CD14-positive monocyte (primary cell): Measurements from ENCODE around the gene SEMA5B. TPM values are rescaled to one million over a fixed set of nuclear protein-coding genes. Genes with fewer than 3 reads are reported as not detected.

ENCODE experiments used
- DNase-seq, 3 donors: peaks; one replicate each; pipeline ENCODE4 v3.0.0-alpha.2; 2011 to 2022
- H2AFZ ChIP-seq: 2 replicates; pipeline ENCODE4 v1.6.0; 2012; ENCODE audit warnings: mild to moderate bottlenecking, low read depth, low read length, inconsistent platforms; ENCODE audit not compliant: insufficient read depth, poor library complexity, severe bottlenecking
- H3K27ac ChIP-seq, 2 donors: 1 replicate in 1 of 2; 2 replicates in 1 of 2; pipeline ENCODE4 v1.5.1; 2012 to 2013; ENCODE audit warnings: low read length in 2 of 2, control low read depth in 1 of 2, inconsistent platforms in 1 of 2, low read depth in 1 of 2, mild to moderate bottlenecking in 1 of 2
- H3K27me3 ChIP-seq, 2 donors: one replicate each; pipeline versions ENCODE4 v1.6.0 to v1.6.1; 2011 to 2013; ENCODE audit warnings: low read length in 2 of 2; ENCODE audit not compliant: control insufficient read depth in 2 of 2, insufficient read depth in 2 of 2
- H3K36me3 ChIP-seq, 2 donors: replicated peaks in 1 of 2; 1 replicate in 1 of 2; 2 replicates in 1 of 2; pipeline versions ENCODE4 v1.5.1 to v1.6.1; 2012 to 2013; ENCODE audit warnings: low read length in 2 of 2, control low read depth in 1 of 2, inconsistent platforms in 1 of 2, mild to moderate bottlenecking in 1 of 2; ENCODE audit not compliant: insufficient read depth in 2 of 2, control insufficient read depth in 1 of 2
- H3K4me1 ChIP-seq, 2 donors: 1 replicate in 1 of 2; 2 replicates in 1 of 2; pipeline versions ENCODE4 v1.5.1 to v1.6.1; 2012 to 2013; ENCODE audit warnings: low read length in 2 of 2, control low read depth in 1 of 2, inconsistent platforms in 1 of 2, mild to moderate bottlenecking in 1 of 2, moderate library complexity in 1 of 2; ENCODE audit not compliant: insufficient read depth in 2 of 2, control insufficient read depth in 1 of 2
- H3K4me2 ChIP-seq: replicated peaks from 2 replicates; pipeline ENCODE3; 2012; ENCODE audit warnings: low read length, moderate library complexity, mild to moderate bottlenecking; ENCODE audit not compliant: poor library complexity, severe bottlenecking; ENCODE audit errors: extremely low read depth
- H3K4me3 ChIP-seq, 3 experiments: fragments of 200-600 bp in 1 of 3; sonication (generic) in 1 of 3; replicated peaks in 1 of 3; 1 replicate in 2 of 3; 2 replicates in 1 of 3; pipeline ENCODE4 v1.5.1; 2011 to 2013; ENCODE audit warnings: low read length in 3 of 3, mild to moderate bottlenecking in 3 of 3, control low read depth in 2 of 3, low read depth in 2 of 3, inconsistent platforms in 1 of 3, moderate library complexity in 1 of 3
- H3K79me2 ChIP-seq: 2 replicates; pipeline ENCODE4 v1.6.0; 2012; ENCODE audit warnings: mild to moderate bottlenecking, control low read depth, inconsistent platforms, low read length, moderate library complexity; ENCODE audit not compliant: insufficient read depth
- H3K9ac ChIP-seq: 2 replicates; pipeline ENCODE4 v1.6.0; 2017; ENCODE audit warnings: low read length, mild to moderate bottlenecking; ENCODE audit not compliant: insufficient read depth, poor library complexity, severe bottlenecking
- H3K9me3 ChIP-seq, 2 donors: replicated peaks in 1 of 2; 1 replicate in 1 of 2; 2 replicates in 1 of 2; pipeline versions ENCODE4 v1.5.1 to v1.6.1; 2012 to 2013; ENCODE audit warnings: low read length in 2 of 2, control low read depth in 1 of 2; ENCODE audit not compliant: control insufficient read depth in 1 of 2, insufficient read depth in 1 of 2
- H4K20me1 ChIP-seq: 2 replicates; pipeline ENCODE4 v1.6.0; 2012; ENCODE audit warnings: mild to moderate bottlenecking, low read length, control low read depth, moderate library complexity; ENCODE audit not compliant: insufficient read depth
- H3K27ac Mint-ChIP-seq, 7 donors: one replicate each; pipeline ENCODE4 v1.8.0; 2020; ENCODE audit warnings: mild to moderate bottlenecking in 7 of 7, mixed read lengths in 7 of 7, moderate library complexity in 6 of 7, inconsistent platforms in 2 of 7
- H3K27me3 Mint-ChIP-seq, 3 donors: one replicate each; pipeline ENCODE4 v1.8.0; 2021 to 2022; ENCODE audit warnings: low read depth in 3 of 3, mild to moderate bottlenecking in 3 of 3, mixed read lengths in 3 of 3, moderate library complexity in 3 of 3, inconsistent platforms in 1 of 3
- H3K36me3 Mint-ChIP-seq, 2 donors: one replicate each; pipeline ENCODE4 v1.8.0; 2020; ENCODE audit warnings: mixed read lengths in 2 of 2, inconsistent platforms in 1 of 2, mild to moderate bottlenecking in 1 of 2
- H3K4me1 Mint-ChIP-seq: one replicate; pipeline ENCODE4 v1.8.0; 2020; ENCODE audit warnings: mild to moderate bottlenecking, mixed read lengths
- H3K4me3 Mint-ChIP-seq, 2 donors: one replicate each; pipeline ENCODE4 v1.8.0; 2020; ENCODE audit warnings: mild to moderate bottlenecking in 2 of 2, mixed read lengths in 2 of 2, moderate library complexity in 1 of 2
- H3K9me3 Mint-ChIP-seq, 7 donors: one replicate each; pipeline ENCODE4 v1.8.0; 2020 to 2022; ENCODE audit warnings: mixed read lengths in 7 of 7, mild to moderate bottlenecking in 6 of 7, moderate library complexity in 6 of 7, inconsistent platforms in 2 of 7
- WGBS: methylation state at CpG from one replicate; pipeline ENCODE4 v1.1.5; 2013; ENCODE audit warnings: missing lambda C conversion rate; ENCODE audit not compliant: insufficient coverage; 5-methylcytosine and 5-hydroxymethylcytosine counted together
- intact Hi-C, 2 donors: fragments of 100-400 bp; cut with micrococcal nuclease; formaldehyde crosslinking; loops; one replicate each; pipeline versions ENCODE4 v1.15.0 to v1.15.1; 2023
- polyA plus RNA-seq, 3 donors: library from polyadenylated mRNA; depleted of rRNA in 1 of 3; unstranded in 2 of 3; stranded (reverse) in 1 of 3; fragments of 300-500 nt in 2 of 3; fragments of >200 nt in 1 of 3; fragmentation: Illumina TruSeq in 2 of 3; gene quantifications; 1 replicate in 2 of 3; 2 replicates in 1 of 3; pipeline ENCODE4 v1.2.3, GENCODE V29; 2012 to 2021
- TF ChIP-seq, protein P1 (sequence below): fragments of 200-600 bp; IDR thresholded peaks from one replicate; pipeline ENCODE4 v1.8.0; 2022; ENCODE audit warnings: antibody characterized with exemption, mild to moderate bottlenecking

Gene SEMA5B
- polyA plus RNA-seq, 3 donors, result not detected

DNA sequence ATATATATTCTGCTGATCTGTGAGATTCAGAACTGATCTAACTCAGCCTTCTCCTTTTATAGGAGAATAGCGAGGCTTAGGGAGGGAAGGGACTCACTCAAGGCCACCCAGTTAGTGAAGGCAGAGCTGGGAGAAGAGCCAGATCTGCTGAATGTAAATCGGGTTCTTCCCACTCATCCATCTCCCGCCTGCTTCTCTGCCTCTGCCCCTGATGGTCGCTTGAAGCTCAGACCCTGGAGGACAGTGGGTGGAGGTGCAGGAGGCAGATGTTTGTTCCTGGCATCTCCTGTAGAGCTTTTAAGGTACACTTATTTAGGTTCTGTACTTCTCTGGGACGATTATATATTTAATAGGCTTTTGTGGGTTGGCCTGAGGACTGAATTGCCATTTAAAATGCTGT lies 43.6 kb upstream of the SEMA5B start:
- no peak overlapping the region for H3K4me3 ChIP-seq
- no peaks in the 10 kb centered on the region for H3K9me3 Mint-ChIP-seq
- intact Hi-C loops, result no loop called here
- H3K27me3 Mint-ChIP-seq, result no peaks in the 10 kb centered on the region
- WGBS, result no CpG with 5 or more reads among the region's 5 CpGs
- H3K4me1 Mint-ChIP-seq, result peaks cover 39% of the 10 kb centered on the region
- no peaks in the 10 kb centered on the region for H3K27me3 ChIP-seq
- peaks cover 30 to 36% of the 10 kb centered on the region in 2 donors for H3K4me1 ChIP-seq
- TF ChIP-seq, protein P1, sequence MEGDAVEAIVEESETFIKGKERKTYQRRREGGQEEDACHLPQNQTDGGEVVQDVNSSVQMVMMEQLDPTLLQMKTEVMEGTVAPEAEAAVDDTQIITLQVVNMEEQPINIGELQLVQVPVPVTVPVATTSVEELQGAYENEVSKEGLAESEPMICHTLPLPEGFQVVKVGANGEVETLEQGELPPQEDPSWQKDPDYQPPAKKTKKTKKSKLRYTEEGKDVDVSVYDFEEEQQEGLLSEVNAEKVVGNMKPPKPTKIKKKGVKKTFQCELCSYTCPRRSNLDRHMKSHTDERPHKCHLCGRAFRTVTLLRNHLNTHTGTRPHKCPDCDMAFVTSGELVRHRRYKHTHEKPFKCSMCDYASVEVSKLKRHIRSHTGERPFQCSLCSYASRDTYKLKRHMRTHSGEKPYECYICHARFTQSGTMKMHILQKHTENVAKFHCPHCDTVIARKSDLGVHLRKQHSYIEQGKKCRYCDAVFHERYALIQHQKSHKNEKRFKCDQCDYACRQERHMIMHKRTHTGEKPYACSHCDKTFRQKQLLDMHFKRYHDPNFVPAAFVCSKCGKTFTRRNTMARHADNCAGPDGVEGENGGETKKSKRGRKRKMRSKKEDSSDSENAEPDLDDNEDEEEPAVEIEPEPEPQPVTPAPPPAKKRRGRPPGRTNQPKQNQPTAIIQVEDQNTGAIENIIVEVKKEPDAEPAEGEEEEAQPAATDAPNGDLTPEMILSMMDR, result no peak
- H3K4me3 Mint-ChIP-seq, result no peak overlapping the region
- H3K4me2 ChIP-seq, result no peak overlapping the region
- no peak overlapping the region for H3K9ac ChIP-seq
- H3K79me2 ChIP-seq, result peaks cover 80% of the 10 kb centered on the region
- H3K9me3 ChIP-seq, result no peaks in the 10 kb centered on the region
- H3K27ac ChIP-seq, result no peak overlapping the region
- no peak for DNase-seq
- H3K36me3 ChIP-seq, result no peaks in the 10 kb centered on the region
- H4K20me1 ChIP-seq, result no peaks in the 10 kb centered on the region
- no peak overlapping the region for H2AFZ ChIP-seq
- H3K27ac Mint-ChIP-seq, result peak overlapping the region in 4 of 7 donors; percentile 68 to 84 (median 82)
- peaks cover 0 to 5% of the 10 kb centered on the region in 2 donors for H3K36me3 Mint-ChIP-seq

- H3K9me3 Mint-ChIP-seq, result no peaks in the 10 kb centered on the region
- no peak overlapping the region for H3K4me3 Mint-ChIP-seq
- H3K27ac ChIP-seq, result no peak overlapping the region
- no peak overlapping the region for H3K27ac Mint-ChIP-seq
- peaks cover 0 to 5% of the 10 kb centered on the region in 2 donors for H3K36me3 Mint-ChIP-seq
- no peak overlapping the region for H2AFZ ChIP-seq
- H4K20me1 ChIP-seq, result no peaks in the 10 kb centered on the region
- peaks cover 74% of the 10 kb centered on the region for H3K79me2 ChIP-seq
- intact Hi-C loops, result no loop called here
- no peaks in the 10 kb centered on the region for H3K27me3 Mint-ChIP-seq
- H3K36me3 ChIP-seq, result no peaks in the 10 kb centered on the region
- 94% methylated on average over 8 of the region's 8 CpGs for WGBS
- no peak overlapping the region for H3K4me2 ChIP-seq
- peaks cover 30 to 36% of the 10 kb centered on the region in 2 donors for H3K4me1 ChIP-seq
- no peaks in the 10 kb centered on the region for H3K27me3 ChIP-seq
- DNase-seq, result no peak
- no peak overlapping the region for H3K9ac ChIP-seq
- no peaks in the 10 kb centered on the region for H3K9me3 ChIP-seq
- TF ChIP-seq, protein P1, result no peak
- no peak overlapping the region for H3K4me3 ChIP-seq
- peaks cover 39% of the 10 kb centered on the region for H3K4me1 Mint-ChIP-seq
Measured at GRCh38 chr3:123070510-123070909, 42.9 kb upstream of the SEMA5B start.
